Loucy (cell line): ENCODE measurements around the gene CD58.
A peak's percentile ranks its signal among the peaks of the same experiment; 100 is the strongest.
"Not testable (repeated sequence)": the region's sequence is repeated elsewhere in the genome, so short reads cannot be mapped to it uniquely, and the experiment has no call there.

Source experiments
- H2AFZ ChIP-seq: fragments of 200-600 bp; sonication (generic); 2 replicates; pipeline ENCODE4 v1.6.0; 2016; ENCODE audit warnings: antibody characterized with exemption, mild to moderate bottlenecking, low read length, moderate library complexity
- H3F3A ChIP-seq: fragments of 200-600 bp; 2 replicates; pipeline ENCODE4 v1.6.0; 2016; ENCODE audit warnings: antibody characterized with exemption, low read depth, mild to moderate bottlenecking
- H3K27me3 ChIP-seq: fragments of 200-600 bp; sonication (generic); 2 replicates; pipeline ENCODE4 v1.6.1; 2014; ENCODE audit warnings: low read length, mild to moderate bottlenecking; ENCODE audit not compliant: insufficient read depth, poor library complexity, severe bottlenecking
- H3K36me3 ChIP-seq: fragments of 200-600 bp; sonication (generic); 2 replicates; pipeline ENCODE4 v1.6.1; 2016; ENCODE audit warnings: low read length; ENCODE audit not compliant: insufficient read depth
- H3K4me1 ChIP-seq: fragments of 200-600 bp; sonication (generic); 2 replicates; pipeline ENCODE4 v1.5.1; 2014; ENCODE audit warnings: low read length, mild to moderate bottlenecking; ENCODE audit not compliant: insufficient read depth, poor library complexity, severe bottlenecking
- H3K4me2 ChIP-seq: fragments of 200-600 bp; sonication (generic); 2 replicates; pipeline ENCODE4 v1.6.0; 2014; ENCODE audit warnings: antibody characterized with exemption, low read length, low read depth, mild to moderate bottlenecking; ENCODE audit not compliant: poor library complexity, severe bottlenecking
- H3K4me3 ChIP-seq: fragments of 200-600 bp; sonication (generic); 2 replicates; pipeline ENCODE4 v1.5.1; 2014; ENCODE audit warnings: low read length, mild to moderate bottlenecking, mixed read lengths; ENCODE audit not compliant: poor library complexity, severe bottlenecking
- H3K79me2 ChIP-seq: fragments of 200-600 bp; sonication (generic); 2 replicates; pipeline ENCODE4 v1.6.1; 2014; ENCODE audit warnings: low read length; ENCODE audit not compliant: insufficient read depth
- H3K9ac ChIP-seq: fragments of 200-600 bp; sonication (generic); 2 replicates; pipeline ENCODE4 v1.6.0; 2014; ENCODE audit warnings: mild to moderate bottlenecking, low read depth, low read length, moderate library complexity; ENCODE audit not compliant: poor library complexity, severe bottlenecking
- H3K9me2 ChIP-seq: fragments of 200-600 bp; sonication (generic); replicated peaks from 2 replicates; pipeline ENCODE4 v1.6.1; 2016; ENCODE audit warnings: low read depth, low read length, mixed read lengths
- H3K9me3 ChIP-seq: fragments of 200-600 bp; sonication (generic); 2 replicates; pipeline ENCODE4 v1.6.1; 2014; ENCODE audit warnings: mild to moderate bottlenecking, antibody characterized with exemption, low read length, low read depth; ENCODE audit not compliant: insufficient read depth
- H4K20me1 ChIP-seq: fragments of 200-600 bp; sonication (generic); 2 replicates; pipeline ENCODE4 v1.6.0; 2014; ENCODE audit warnings: antibody characterized with exemption, low read length, mild to moderate bottlenecking; ENCODE audit not compliant: insufficient read depth, poor library complexity, severe bottlenecking
- TF ChIP-seq, protein P1 (sequence below): fragments of 200-600 bp; sonication (generic); conservative IDR thresholded peaks from 2 replicates; pipeline ENCODE4 v1.5.1; 2014; ENCODE audit warnings: mild to moderate bottlenecking, antibody characterized with exemption, low read length

The CD58 gene

DNA sequence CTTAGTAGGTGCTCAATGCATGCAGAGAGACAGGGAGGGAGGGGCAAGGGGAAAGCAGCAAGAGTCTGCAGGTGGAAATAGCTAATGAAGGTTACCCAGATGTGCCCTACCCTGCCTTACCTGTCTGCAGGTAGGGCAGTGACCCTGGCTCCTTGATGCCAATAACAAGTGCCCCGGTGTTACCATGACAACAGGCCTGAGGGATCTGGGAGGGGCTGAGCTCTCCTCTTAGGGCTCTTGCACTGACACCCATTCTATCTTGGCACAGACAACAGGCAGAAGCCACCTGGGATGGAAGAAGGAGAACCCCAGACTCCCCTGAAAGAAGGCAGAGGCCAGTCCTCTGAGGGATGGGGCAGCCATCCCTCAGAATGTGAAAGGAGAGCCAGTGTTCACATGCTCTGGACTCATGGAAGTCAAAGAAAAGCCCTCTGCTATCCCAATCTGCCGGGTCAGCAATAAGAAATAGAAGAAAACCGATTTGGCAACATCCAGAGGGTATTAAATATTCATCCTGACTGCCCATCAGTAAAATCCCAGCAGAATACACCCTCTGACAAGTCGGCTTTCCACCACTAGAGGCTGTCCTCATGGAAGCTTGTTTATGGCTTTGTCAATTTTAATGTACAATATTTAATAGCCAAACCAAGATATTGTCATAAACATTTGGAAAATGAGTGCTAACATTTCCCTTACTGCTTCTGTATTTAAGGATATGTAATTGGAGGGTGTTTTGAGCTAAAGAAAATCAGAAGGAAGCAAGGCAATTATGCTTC is 24.4 kb upstream of the CD58 start:
- not testable (repeated sequence) for H4K20me1 ChIP-seq, H3K9me2 ChIP-seq, H2AFZ ChIP-seq, H3K4me1 ChIP-seq, H3K36me3 ChIP-seq, H3K4me3 ChIP-seq, H3K9ac ChIP-seq, H3K9me3 ChIP-seq, H3K79me2 ChIP-seq, H3K27me3 ChIP-seq, H3F3A ChIP-seq
- TF ChIP-seq, protein P1, sequence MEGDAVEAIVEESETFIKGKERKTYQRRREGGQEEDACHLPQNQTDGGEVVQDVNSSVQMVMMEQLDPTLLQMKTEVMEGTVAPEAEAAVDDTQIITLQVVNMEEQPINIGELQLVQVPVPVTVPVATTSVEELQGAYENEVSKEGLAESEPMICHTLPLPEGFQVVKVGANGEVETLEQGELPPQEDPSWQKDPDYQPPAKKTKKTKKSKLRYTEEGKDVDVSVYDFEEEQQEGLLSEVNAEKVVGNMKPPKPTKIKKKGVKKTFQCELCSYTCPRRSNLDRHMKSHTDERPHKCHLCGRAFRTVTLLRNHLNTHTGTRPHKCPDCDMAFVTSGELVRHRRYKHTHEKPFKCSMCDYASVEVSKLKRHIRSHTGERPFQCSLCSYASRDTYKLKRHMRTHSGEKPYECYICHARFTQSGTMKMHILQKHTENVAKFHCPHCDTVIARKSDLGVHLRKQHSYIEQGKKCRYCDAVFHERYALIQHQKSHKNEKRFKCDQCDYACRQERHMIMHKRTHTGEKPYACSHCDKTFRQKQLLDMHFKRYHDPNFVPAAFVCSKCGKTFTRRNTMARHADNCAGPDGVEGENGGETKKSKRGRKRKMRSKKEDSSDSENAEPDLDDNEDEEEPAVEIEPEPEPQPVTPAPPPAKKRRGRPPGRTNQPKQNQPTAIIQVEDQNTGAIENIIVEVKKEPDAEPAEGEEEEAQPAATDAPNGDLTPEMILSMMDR, result peak; percentile 34
- H3K4me2 ChIP-seq, result peak overlapping the region; percentile 28

GRCh38 chr1:116593977-116594376 is 23.2 kb upstream of the CD58 start:
- not testable (repeated sequence) for H3K9me3 ChIP-seq, H3K4me2 ChIP-seq, H3K27me3 ChIP-seq, H2AFZ ChIP-seq, H3K4me1 ChIP-seq, H3F3A ChIP-seq, H3K36me3 ChIP-seq, H3K79me2 ChIP-seq, H4K20me1 ChIP-seq, H3K4me3 ChIP-seq, H3K9me2 ChIP-seq, H3K9ac ChIP-seq

DNA sequence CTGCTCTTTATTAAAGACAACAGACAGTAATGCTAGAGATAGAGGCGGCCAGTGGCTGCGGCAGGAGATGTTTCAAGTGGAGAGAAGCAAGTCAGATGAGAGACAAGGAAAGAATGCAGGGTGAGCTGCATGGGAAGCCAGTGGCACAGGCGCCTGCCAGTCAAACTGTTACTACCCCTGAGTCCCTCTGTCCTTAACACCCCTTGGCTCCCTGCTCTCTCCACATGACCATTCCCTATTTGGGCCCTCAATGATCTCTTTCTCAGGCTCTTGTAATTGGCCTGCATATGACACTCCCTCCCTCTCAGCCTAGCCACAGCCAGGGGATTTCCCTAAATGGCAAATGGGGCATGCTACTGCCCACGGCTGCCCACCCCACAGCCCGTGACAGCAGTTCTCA is 22.6 kb upstream of the CD58 start:
- H4K20me1 ChIP-seq, H3K4me3 ChIP-seq, H3K9ac ChIP-seq, H3F3A ChIP-seq, H2AFZ ChIP-seq, H3K36me3 ChIP-seq, H3K9me3 ChIP-seq, H3K27me3 ChIP-seq, H3K9me2 ChIP-seq, H3K4me2 ChIP-seq, H3K79me2 ChIP-seq, H3K4me1 ChIP-seq: not testable (repeated sequence)

GRCh38 chr1:116591951-116592605 is 21.3 kb upstream of the CD58 start:
- not testable (repeated sequence) for H3K4me1 ChIP-seq, H3F3A ChIP-seq

DNA sequence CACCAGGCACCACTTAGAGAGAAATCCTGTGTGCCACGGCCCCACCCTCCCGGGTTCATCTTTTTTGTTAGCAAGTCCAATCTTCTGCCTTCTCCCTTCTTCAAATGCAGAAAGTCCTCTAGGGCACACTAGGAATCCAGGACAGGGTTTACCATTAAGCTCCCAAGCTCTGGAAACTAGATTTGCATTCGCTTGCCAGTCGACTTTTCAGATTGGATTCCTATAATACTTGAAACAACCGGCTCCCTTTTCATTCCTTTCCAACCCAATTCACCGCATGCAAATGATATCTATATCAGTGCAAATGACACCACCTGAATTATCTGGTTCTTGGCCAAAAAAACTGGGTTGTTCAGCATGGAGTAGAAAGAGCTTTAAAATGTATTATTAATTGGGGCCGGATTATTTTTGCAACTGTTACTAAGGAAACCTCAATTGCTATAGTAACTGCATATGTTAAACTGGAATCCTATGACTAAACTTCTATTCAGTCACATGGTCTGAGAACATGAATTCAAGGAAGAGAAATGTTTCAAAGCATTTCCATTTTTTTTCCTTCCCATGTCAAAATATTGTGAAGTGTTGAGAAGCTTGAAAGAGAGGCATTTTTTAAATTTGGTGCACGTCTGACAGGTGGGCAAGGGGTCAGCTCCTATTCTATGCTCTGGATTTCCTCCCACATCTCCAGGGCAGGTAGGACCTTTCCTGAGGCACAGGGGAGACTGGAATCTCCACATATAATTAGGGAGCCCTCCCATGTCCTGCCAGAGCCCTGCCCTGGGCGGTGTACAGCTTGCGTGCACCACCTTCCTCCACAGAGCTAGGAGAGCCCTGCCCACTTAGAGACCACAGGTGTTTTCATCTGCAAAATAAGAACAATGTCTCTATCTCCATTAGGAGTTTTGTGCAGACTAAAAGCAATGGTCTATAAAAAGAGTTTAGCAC is 20.5 kb upstream of the CD58 start:
- not testable (repeated sequence) for H3K9me2 ChIP-seq, H4K20me1 ChIP-seq, H3K36me3 ChIP-seq, H3K9me3 ChIP-seq, H2AFZ ChIP-seq, H3K4me3 ChIP-seq, H3F3A ChIP-seq, H3K27me3 ChIP-seq, H3K4me1 ChIP-seq, H3K79me2 ChIP-seq, H3K9ac ChIP-seq, H3K4me2 ChIP-seq

More at GRCh38 chr1:116591951-116592605, 21.3 kb upstream of the CD58 start:
- H3K27me3 ChIP-seq, H3K9me2 ChIP-seq, H4K20me1 ChIP-seq, H2AFZ ChIP-seq, H3K4me3 ChIP-seq, H3K9me3 ChIP-seq, H3K79me2 ChIP-seq, H3K36me3 ChIP-seq, H3K9ac ChIP-seq, H3K4me2 ChIP-seq: not testable (repeated sequence)

DNA sequence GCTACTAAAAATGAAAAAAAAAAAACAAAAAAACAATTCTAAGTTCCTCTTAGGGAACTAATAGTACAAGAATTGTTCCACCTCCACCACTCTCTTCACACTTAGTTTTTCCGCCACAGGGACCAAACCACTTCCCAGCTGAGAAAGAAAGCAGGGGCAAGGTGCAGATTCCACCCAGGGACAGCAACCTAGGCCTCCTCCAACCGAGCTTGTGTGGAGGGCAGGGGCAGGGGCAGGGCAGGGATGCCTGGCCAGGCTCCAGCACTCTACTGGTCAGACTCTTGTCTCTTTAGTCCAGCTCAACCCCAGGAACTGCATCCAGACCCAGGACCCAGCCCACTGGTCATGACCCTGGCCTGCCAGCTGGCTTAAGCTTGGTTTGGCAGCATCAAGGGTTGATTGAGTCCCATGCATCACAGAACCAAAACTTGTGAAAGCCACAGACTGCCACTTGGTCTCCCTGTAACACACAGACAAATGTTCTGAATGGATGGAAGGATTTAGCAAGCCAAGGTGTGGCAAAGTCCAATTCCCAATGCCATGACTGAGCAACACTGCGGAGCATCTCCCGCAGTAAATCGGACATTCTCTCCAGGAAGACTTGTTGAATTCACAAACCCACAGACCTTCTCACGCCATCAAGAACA is 19.7 kb upstream of the CD58 start:
- H3K9me3 ChIP-seq, H3F3A ChIP-seq, H4K20me1 ChIP-seq, H3K4me2 ChIP-seq, H3K4me3 ChIP-seq, H2AFZ ChIP-seq, H3K36me3 ChIP-seq, H3K79me2 ChIP-seq, H3K4me1 ChIP-seq, H3K27me3 ChIP-seq, H3K9me2 ChIP-seq, H3K9ac ChIP-seq: not testable (repeated sequence)
